Nephron (organoid): ENCODE data around the gene PLEKHA8.

Experiments
- H3K27ac Mint-ChIP-seq, 3 experiments: 2 replicates each; pipeline ENCODE4 v1.8.0; 2020; ENCODE audit warnings: mixed read lengths in 3 of 3, mild to moderate bottlenecking in 2 of 3, moderate library complexity in 1 of 3
- H3K27me3 Mint-ChIP-seq: 2 replicates; pipeline ENCODE4 v1.8.0; 2021; ENCODE audit warnings: low read depth, mild to moderate bottlenecking, moderate library complexity, mixed read lengths
- H3K36me3 Mint-ChIP-seq: 2 replicates; pipeline ENCODE4 v1.8.0; 2020; ENCODE audit warnings: low read depth, mixed read lengths
- H3K4me1 Mint-ChIP-seq: 2 replicates; pipeline ENCODE4 v1.8.0; 2020; ENCODE audit warnings: mixed read lengths
- H3K4me3 Mint-ChIP-seq, 3 experiments: 2 replicates each; pipeline ENCODE4 v1.8.0; 2020; ENCODE audit warnings: mild to moderate bottlenecking in 3 of 3, mixed read lengths in 3 of 3, moderate library complexity in 2 of 3
- H3K9me3 Mint-ChIP-seq: 2 replicates; pipeline ENCODE4 v1.8.0; 2020; ENCODE audit warnings: mixed read lengths
- CTCF ChIP-seq, 3 experiments: fragments of 200-600 bp; sonication (generic); IDR thresholded peaks; one replicate each; pipeline ENCODE4 v1.5.0; 2021; ENCODE audit warnings: antibody characterized with exemption in 3 of 3; ENCODE audit not compliant: unreplicated experiment in 3 of 3

PLEKHA8 gene

GRCh38 chr7:30026229-30027064, 1.8 kb upstream of the PLEKHA8 start, which contains the start of gene FKBP14:
FKBP14 (minus strand) TSS chr7:30026702; CDS start chr7:30026508, 194 bp downstream.
- peaks cover 4% of the 10 kb centered on the region for H3K36me3 Mint-ChIP-seq
- TF ChIP-seq CTCF (IDR thresholded peaks at IDR 0.05; ENCODE audit: unreplicated experiment in 3 of 3): no peak
- peak within 1 kb of the TSS in 2 of 3 experiments; percentile 96 to 99 for H3K4me3 Mint-ChIP-seq
- H3K9me3 Mint-ChIP-seq: no peaks in the 10 kb centered on the region
- peaks cover 47% of the 10 kb centered on the region for H3K4me1 Mint-ChIP-seq
- H3K27me3 Mint-ChIP-seq: no peaks in the 10 kb centered on the region
- peak within 1 kb of the TSS; percentile 96 to 98 (median 98) for H3K27ac Mint-ChIP-seq

GRCh38 chr7:30027065-30027456, 1.2 kb upstream of the PLEKHA8 start:
- Mint-ChIP-seq H3K36me3 (peaks cover 4% of the 10 kb centered on the region), H3K4me1 (peaks cover 47% of the 10 kb centered on the region), H3K27me3 (no peaks in the 10 kb centered on the region), H3K9me3 (no peaks in the 10 kb centered on the region), H3K4me3 (peak overlapping the region in 2 of 3 experiments; percentile 96 to 99), H3K27ac (peak overlapping the region; percentile 96 to 98 (median 98))
- TF ChIP-seq CTCF (IDR thresholded peaks at IDR 0.05; ENCODE audit: unreplicated experiment in 3 of 3): no peak

- Mint-ChIP-seq H3K27me3 (no peaks in the 10 kb centered on the region), H3K9me3 (no peaks in the 10 kb centered on the region), H3K4me3 (peak overlapping the region in 2 of 3 experiments; percentile 96 to 99), H3K27ac (peak overlapping the region; percentile 96 to 98 (median 98)), H3K36me3 (peaks cover 4% of the 10 kb centered on the region), H3K4me1 (peaks cover 53% of the 10 kb centered on the region)
- TF ChIP-seq CTCF (IDR thresholded peaks at IDR 0.05; ENCODE audit: unreplicated experiment in 3 of 3): no peak
Measured at GRCh38 chr7:30027740-30028215, 434 bp upstream of the PLEKHA8 start.

DNA sequence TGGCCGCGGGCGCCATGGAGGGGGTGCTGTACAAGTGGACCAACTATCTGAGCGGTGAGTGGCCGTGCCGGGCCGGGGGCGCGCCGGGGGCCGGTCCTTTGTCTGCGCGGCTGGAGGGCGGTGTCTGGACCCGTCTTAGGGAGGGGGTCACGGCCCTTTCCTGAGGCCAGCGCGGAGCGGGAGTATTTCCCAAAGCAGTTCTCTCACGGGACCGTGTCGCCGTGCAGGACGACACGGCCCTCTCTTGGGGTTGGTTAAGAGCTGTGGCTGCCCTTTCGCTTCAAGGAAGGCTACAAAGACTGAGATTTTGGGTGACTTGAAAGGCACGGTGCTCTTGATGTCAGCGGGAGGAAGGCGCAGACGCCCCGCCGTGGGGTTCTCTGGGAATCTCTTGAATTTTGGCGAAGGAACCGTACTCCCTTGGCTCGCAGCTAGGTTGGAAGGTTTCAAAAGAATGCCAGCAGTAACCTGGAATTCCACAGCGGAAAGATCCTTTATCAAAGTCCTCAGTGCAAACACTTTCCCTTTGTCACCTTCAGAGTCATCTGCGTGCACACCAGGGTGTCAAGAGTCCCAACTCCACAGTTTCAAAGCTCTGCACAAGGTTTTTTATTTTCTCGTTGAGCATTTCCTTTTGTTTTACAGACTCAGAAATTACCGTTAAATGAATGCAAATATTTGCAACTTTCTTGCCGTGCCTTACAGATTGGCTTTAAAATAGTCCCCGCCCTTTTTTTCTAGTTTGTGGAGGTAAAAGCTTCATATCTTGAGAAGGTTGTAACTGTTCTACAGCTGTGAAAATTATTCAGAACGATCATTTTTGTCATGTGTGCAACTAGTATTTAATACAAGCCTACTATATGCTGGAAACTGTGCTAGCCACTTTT, 780 bp downstream of the PLEKHA8 start:
- Mint-ChIP-seq H3K27ac (no peak overlapping the region), H3K4me3 (no peak overlapping the region), H3K36me3 (peaks cover 5% of the 10 kb centered on the region), H3K4me1 (peaks cover 44% of the 10 kb centered on the region), H3K27me3 (no peaks in the 10 kb centered on the region), H3K9me3 (no peaks in the 10 kb centered on the region)
- TF ChIP-seq CTCF (IDR thresholded peaks at IDR 0.05; ENCODE audit: unreplicated experiment in 3 of 3): peak in 1 of 3 experiments; percentile 3

- TF ChIP-seq CTCF (IDR thresholded peaks at IDR 0.05; ENCODE audit: unreplicated experiment in 3 of 3): no peak
- H3K9me3 Mint-ChIP-seq: no peaks in the 10 kb centered on the region
- H3K4me3 Mint-ChIP-seq: no peak overlapping the region
- H3K4me1 Mint-ChIP-seq: peaks cover 40% of the 10 kb centered on the region
- peaks cover 12% of the 10 kb centered on the region for H3K36me3 Mint-ChIP-seq
- no peaks in the 10 kb centered on the region for H3K27me3 Mint-ChIP-seq
- no peak overlapping the region for H3K27ac Mint-ChIP-seq
Measured at GRCh38 chr7:30029696-30030095, 1.5 kb downstream of the PLEKHA8 start.
